Measurements from ENCODE around the gene LIN37. TPM values are rescaled to one million over a fixed set of nuclear protein-coding genes. Genes with fewer than 3 reads are reported as not detected.

The LIN37 gene
- total RNA-seq, 2 donors from 2014 or later = 9.9 to 30.5 TPM

DNA sequence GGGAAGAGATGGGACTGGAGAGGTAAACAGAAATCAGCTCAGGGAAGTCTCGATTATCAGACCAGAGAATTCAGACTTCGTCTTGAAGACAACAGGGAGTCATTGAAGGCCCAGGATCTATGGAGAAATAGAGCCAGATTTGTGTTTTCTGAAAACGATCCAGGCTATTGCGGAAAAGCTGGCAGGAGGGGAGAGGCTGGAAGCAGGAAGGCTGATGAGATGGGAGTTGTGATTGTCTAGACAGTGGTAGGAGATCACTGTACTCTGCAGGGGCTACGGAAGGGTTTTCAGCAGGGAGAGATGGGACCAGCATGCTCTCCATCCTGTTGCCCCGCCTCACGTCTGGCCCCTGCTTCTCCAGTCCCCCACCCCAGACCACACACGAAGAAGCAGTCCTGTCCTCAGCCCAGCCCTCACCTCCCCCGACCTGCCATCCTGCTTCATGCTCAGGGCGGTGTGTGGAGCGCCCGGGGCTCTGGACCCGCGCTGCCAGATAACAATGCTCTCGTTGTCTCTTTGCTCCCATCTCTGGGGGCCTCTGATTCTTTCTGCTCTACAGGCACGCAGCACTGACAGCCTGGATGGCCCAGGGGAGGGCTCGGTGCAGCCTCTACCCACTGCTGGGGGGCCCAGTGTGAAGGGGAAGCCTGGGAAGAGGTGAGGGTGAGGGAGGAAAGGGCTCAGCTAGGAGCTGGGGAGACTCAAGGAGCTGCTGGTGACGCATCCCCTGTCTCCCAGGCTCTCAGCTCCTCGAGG is 28.9 kb downstream of the LIN37 start:
- no peak overlapping the region for H3K4me3 ChIP-seq
- no peaks in the 10 kb centered on the region for H3K9me3 ChIP-seq
- H3K4me1 ChIP-seq (ENCODE audit: control insufficient read depth in 1 of 2, low read depth in 2 of 2) = peaks cover 8 to 12% of the 10 kb centered on the region in 2 donors
- no peak overlapping the region for H3K27ac ChIP-seq
- ATAC-seq (ENCODE audit: insufficient number of reproducible peaks, low FRiP score, low read depth) (no peak), DNase-seq (ENCODE audit: low spot score) (no peak)
- no peaks in the 10 kb centered on the region for H3K27me3 ChIP-seq (replicated peaks; ENCODE audit: insufficient read depth)
- TF ChIP-seq, protein P1, sequence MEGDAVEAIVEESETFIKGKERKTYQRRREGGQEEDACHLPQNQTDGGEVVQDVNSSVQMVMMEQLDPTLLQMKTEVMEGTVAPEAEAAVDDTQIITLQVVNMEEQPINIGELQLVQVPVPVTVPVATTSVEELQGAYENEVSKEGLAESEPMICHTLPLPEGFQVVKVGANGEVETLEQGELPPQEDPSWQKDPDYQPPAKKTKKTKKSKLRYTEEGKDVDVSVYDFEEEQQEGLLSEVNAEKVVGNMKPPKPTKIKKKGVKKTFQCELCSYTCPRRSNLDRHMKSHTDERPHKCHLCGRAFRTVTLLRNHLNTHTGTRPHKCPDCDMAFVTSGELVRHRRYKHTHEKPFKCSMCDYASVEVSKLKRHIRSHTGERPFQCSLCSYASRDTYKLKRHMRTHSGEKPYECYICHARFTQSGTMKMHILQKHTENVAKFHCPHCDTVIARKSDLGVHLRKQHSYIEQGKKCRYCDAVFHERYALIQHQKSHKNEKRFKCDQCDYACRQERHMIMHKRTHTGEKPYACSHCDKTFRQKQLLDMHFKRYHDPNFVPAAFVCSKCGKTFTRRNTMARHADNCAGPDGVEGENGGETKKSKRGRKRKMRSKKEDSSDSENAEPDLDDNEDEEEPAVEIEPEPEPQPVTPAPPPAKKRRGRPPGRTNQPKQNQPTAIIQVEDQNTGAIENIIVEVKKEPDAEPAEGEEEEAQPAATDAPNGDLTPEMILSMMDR (IDR thresholded peaks at IDR 0.05) = no peak
- peaks cover 11% of the 10 kb centered on the region for H3K36me3 ChIP-seq

DNA sequence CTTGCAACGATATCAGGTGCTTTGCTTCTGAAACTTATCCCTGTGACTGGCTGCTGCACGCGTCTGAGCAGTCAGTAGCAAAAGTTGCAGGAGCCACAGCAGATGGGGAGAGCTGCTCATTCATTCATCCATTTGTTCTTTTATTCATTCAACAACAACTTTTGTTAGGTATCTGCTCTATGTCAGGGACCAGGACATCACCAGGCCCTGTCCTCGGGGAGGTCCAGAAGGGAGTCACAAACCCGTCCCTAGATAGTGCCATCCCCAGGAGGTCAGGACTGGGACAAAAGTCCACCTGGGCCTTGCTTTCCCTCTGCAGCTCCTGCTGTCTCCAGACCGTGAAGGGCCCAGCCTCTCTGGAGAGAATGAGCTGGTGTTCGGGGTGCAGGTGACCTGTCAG is 29.6 kb downstream of the LIN37 start:
- Histone ChIP-seq H3K4me1 (ENCODE audit: control insufficient read depth in 1 of 2, low read depth in 2 of 2) (peaks cover 8 to 12% of the 10 kb centered on the region in 2 donors), H3K9me3 (no peaks in the 10 kb centered on the region), H3K27me3 (replicated peaks; ENCODE audit: insufficient read depth) (no peaks in the 10 kb centered on the region), H3K36me3 (peaks cover 14% of the 10 kb centered on the region), H3K4me3 (no peak overlapping the region), H3K27ac (no peak overlapping the region)
- TF ChIP-seq, protein P1 (IDR thresholded peaks at IDR 0.05) = no peak
- ATAC-seq (ENCODE audit: insufficient number of reproducible peaks, low FRiP score, low read depth) = no peak
- no peak for DNase-seq (ENCODE audit: low spot score)

DNA sequence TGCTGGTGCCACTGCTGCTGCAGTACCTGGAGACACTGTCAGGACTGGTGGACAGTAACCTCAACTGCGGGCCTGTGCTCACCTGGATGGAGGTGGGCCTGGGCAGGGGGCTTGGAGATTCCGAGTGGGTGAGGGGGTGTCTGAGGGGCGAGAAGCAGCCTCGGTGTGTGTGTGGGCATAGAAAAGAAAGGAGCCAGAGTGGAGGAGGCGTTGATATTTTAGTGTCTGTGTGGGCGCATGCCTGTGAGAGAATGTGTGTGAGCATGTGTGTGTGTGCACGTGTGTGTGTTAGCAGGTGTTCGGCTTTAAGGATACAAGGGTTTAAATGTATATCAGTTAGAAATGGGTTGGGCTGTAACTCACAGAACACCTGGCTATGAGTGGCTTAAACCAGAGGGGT is 30.7 kb downstream of the LIN37 start:
- Histone ChIP-seq H3K9me3 (no peaks in the 10 kb centered on the region), H3K4me3 (no peak overlapping the region), H3K27me3 (replicated peaks; ENCODE audit: insufficient read depth) (no peaks in the 10 kb centered on the region), H3K27ac (no peak overlapping the region), H3K36me3 (peaks cover 14% of the 10 kb centered on the region), H3K4me1 (ENCODE audit: control insufficient read depth in 1 of 2, low read depth in 2 of 2) (peaks cover 8 to 12% of the 10 kb centered on the region in 2 donors)
- TF ChIP-seq, protein P1 (IDR thresholded peaks at IDR 0.05) = no peak
- DNase-seq (ENCODE audit: low spot score) (no peak), ATAC-seq (ENCODE audit: insufficient number of reproducible peaks, low FRiP score, low read depth) (no peak)

DNA sequence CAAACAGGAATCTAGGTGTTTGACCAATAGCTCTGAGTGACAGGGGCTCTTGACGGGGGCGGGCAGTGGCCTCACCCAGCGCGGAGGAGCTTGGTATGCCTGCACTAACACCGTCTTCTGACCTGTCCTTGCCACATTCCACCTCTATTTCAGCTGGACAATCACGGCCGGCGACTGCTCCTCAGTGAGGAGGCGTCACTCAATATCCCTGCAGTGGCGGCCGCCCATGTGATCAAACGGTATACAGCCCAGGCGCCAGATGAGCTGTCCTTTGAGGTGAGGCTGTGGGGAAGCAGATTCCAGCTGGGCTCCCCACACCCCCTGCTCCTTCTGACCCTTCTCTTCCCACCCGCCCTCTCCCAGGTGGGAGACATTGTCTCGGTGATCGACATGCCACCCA is 31.7 kb downstream of the LIN37 start:
- ATAC-seq (ENCODE audit: insufficient number of reproducible peaks, low FRiP score, low read depth) (no peak), DNase-seq (ENCODE audit: low spot score) (no peak)
- H3K36me3 ChIP-seq = peaks cover 18% of the 10 kb centered on the region
- no peak overlapping the region for H3K27ac ChIP-seq
- H3K4me3 ChIP-seq = no peak overlapping the region
- no peaks in the 10 kb centered on the region for H3K9me3 ChIP-seq
- TF ChIP-seq, protein P1 (IDR thresholded peaks at IDR 0.05) = no peak
- H3K4me1 ChIP-seq (ENCODE audit: control insufficient read depth in 1 of 2, low read depth in 2 of 2) = peaks cover 7 to 8% of the 10 kb centered on the region in 2 donors
- no peaks in the 10 kb centered on the region for H3K27me3 ChIP-seq (replicated peaks; ENCODE audit: insufficient read depth)

DNA sequence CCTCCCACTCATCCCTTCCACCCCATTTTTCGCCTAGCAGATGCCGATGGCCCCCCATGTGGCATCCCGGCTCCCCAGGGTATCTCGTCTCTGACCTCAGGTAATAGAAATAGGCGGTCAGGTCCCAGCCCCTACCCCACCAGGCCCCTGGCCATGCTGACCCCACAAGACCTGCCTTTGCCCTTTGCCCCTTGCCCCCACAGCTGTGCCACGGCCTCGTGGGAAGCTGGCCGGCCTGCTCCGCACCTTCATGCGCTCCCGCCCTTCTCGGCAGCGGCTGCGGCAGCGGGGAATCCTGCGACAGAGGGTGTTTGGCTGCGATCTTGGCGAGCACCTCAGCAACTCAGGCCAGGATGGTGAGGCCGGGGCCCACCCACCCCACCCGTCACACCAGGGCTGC is 32.3 kb downstream of the LIN37 start:
- Histone ChIP-seq H3K4me3 (no peak overlapping the region), H3K36me3 (peaks cover 21% of the 10 kb centered on the region), H3K9me3 (no peaks in the 10 kb centered on the region), H3K27ac (no peak overlapping the region), H3K4me1 (ENCODE audit: control insufficient read depth in 1 of 2, low read depth in 2 of 2) (peaks cover 7 to 8% of the 10 kb centered on the region in 2 donors), H3K27me3 (replicated peaks; ENCODE audit: insufficient read depth) (no peaks in the 10 kb centered on the region)
- DNase-seq (ENCODE audit: low spot score) (no peak), ATAC-seq (ENCODE audit: insufficient number of reproducible peaks, low FRiP score, low read depth) (no peak)
- TF ChIP-seq, protein P1 (IDR thresholded peaks at IDR 0.05) = no peak
